Measurements from ENCODE around the gene PIANP. TPM values are rescaled to one million over a fixed set of nuclear protein-coding genes. Genes with fewer than 3 reads are reported as not detected.

PIANP gene
- total RNA-seq, 1 experiment from 2014 or later: not detected

DNA sequence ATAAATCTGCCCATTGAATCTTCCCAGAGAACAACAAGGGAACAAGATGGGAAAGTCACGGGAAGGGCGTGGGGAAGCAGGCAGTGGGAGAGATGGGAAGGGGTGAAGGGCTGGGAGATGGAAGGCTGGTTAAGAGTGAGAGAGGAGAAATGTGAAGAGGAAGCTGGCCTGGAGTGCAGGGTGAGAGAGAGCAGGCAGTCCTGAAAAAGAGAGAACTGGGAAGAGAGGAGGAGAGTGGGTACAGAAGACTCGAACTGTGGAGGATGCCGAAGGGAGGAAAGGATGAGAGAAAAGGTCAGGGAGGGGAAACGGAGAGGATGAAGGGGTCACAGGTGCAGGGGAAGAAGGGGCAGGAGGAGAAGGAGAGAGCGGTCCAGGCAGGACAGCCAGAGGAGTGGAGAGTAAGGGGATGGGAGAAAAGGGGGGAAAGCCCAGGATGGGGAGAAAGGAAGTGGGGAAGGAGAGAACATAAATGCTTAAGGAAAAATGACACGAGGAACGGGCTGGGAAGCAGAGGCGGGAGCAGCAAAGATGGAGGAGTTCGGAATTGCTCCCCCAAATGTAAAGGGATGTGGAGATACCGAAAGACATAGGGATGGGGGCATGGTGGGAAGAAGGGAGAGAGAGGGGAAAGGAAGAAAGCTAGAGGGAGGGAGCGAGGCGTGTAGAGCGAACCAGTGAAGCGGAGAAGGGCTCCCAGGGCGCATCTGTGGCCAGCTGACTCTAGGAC, 1.2 kb downstream of the PIANP start:
- peak overlapping the region; percentile 24 for H3K4me3 Mint-ChIP-seq (ENCODE audit: low read depth, unreplicated experiment)
- no peak for DNase-seq
- H3K9me3 Mint-ChIP-seq (ENCODE audit: low read depth, unreplicated experiment): no peaks in the 10 kb centered on the region
- CTCF ChIA-PET: interaction anchor here (0.7 to 2.6 kb wide), 4 partner anchors 10 to 79 kb away, joined by 3 to 8 read pairs (median 4); partner anchors contain the start of genes COPS7A and ZNF384
- peaks cover 10% of the 10 kb centered on the region for H3K4me1 Mint-ChIP-seq (ENCODE audit: low read depth, unreplicated experiment)
- H3K36me3 Mint-ChIP-seq (ENCODE audit: insufficient read depth, unreplicated experiment): no peaks in the 10 kb centered on the region
- TF ChIP-seq, protein P1, sequence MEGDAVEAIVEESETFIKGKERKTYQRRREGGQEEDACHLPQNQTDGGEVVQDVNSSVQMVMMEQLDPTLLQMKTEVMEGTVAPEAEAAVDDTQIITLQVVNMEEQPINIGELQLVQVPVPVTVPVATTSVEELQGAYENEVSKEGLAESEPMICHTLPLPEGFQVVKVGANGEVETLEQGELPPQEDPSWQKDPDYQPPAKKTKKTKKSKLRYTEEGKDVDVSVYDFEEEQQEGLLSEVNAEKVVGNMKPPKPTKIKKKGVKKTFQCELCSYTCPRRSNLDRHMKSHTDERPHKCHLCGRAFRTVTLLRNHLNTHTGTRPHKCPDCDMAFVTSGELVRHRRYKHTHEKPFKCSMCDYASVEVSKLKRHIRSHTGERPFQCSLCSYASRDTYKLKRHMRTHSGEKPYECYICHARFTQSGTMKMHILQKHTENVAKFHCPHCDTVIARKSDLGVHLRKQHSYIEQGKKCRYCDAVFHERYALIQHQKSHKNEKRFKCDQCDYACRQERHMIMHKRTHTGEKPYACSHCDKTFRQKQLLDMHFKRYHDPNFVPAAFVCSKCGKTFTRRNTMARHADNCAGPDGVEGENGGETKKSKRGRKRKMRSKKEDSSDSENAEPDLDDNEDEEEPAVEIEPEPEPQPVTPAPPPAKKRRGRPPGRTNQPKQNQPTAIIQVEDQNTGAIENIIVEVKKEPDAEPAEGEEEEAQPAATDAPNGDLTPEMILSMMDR (IDR thresholded peaks at IDR 0.05; ENCODE audit: unreplicated experiment): no peak
- peaks cover 100% of the 10 kb centered on the region for H3K27me3 Mint-ChIP-seq (ENCODE audit: unreplicated experiment)
- BruUV-seq (replicated peaks): no TSS peak
- intact Hi-C loops (cut with micrococcal nuclease; ENCODE audit: unreplicated experiment): loop anchor here (5.0 kb wide), 1 partner anchor 82 kb away; no protein-coding TSS in a partner anchor
- H3K27ac Mint-ChIP-seq (ENCODE audit: unreplicated experiment): no peak overlapping the region

DNA sequence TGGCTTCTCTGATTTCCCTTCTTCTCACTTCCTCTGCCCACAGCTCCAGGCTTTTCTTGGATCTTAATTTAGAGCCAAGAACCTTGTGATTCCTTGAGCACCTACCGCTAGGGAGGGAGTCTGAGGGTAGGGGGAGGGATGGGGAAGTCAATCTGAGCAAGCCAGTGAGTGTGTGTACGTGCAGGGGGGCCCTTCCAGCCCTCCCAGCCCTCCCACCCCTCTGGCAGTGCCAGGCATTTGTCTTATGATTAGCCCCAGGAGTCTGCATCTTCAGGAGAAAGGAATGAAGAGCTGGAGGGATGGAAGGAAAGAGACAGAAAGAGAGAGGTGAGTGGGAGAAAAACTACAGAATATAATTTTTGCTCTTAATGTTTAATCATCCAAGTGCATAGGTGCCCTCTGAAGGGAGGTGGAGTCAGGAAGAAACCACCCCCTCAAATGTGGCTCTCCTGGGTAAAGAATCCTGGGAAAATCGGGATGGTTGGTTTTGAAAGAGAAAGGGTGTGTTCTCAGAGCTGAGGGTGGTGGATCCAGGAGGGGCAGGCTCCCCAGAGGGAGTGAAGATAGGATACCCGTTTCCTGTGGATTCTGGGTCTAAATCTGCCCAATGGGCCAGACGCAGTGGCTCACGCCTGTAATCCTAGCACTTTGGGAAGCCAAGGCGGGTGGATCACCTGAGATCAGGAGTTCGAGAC, 2.1 kb downstream of the PIANP start:
- TF ChIP-seq, protein P1 (IDR thresholded peaks at IDR 0.05; ENCODE audit: unreplicated experiment): no peak
- Mint-ChIP-seq H3K4me3 (ENCODE audit: low read depth, unreplicated experiment) (no peak overlapping the region), H3K36me3 (ENCODE audit: insufficient read depth, unreplicated experiment) (no peaks in the 10 kb centered on the region), H3K9me3 (ENCODE audit: low read depth, unreplicated experiment) (no peaks in the 10 kb centered on the region), H3K27ac (ENCODE audit: unreplicated experiment) (no peak overlapping the region), H3K4me1 (ENCODE audit: low read depth, unreplicated experiment) (peaks cover 6% of the 10 kb centered on the region), H3K27me3 (ENCODE audit: unreplicated experiment) (peaks cover 100% of the 10 kb centered on the region)
- BruUV-seq (replicated peaks): no TSS peak
- CTCF ChIA-PET: interaction anchor here (1.1 to 2.6 kb wide), 2 partner anchors 9 to 63 kb away, joined by 5 to 8 read pairs; partner anchors contain the start of genes LPAR5 and ZNF384
- intact Hi-C loops (cut with micrococcal nuclease; ENCODE audit: unreplicated experiment): loop anchor here (5.0 kb wide), 1 partner anchor 81 kb away; no protein-coding TSS in a partner anchor
- no peak for DNase-seq

DNA sequence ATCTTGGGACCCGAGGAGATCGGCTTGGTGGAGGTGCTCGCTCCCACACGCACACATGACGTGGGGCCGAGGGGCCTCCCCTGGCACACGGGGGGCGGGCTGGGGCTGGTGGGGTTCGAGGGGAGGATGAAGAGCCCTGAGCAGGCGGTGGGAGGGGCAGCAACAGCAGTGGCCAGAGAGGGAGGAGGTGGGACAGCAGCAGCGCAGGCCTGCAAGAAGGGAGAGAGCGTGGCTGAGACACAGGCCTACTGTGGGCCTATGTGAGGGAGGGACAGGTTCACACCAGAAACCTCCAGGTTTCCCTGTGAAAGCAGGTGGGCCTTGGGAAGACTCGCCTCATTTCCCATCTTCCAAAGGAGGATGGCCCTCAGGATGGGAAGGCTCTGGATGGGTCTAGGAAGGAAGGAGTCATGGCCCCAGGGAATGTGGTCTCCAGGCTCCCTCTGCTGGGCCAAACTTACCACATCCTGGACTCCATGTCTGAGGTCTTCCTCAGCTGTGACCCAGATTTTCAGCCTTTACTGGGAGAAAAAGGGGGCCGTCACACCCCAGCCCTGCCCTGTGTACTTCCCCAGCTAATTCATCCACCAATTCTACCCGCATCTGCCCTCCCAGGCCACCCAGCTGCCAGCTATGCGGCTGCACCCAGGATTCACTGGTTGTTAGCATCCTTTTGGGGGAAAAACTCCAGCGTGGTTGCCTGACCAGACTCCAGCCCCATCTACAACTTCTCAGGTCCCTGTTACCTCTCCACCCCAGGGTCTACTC, 2.8 kb downstream of the PIANP start:
- peak; percentile 55 for DNase-seq
- Mint-ChIP-seq H3K27me3 (ENCODE audit: unreplicated experiment) (peaks cover 100% of the 10 kb centered on the region), H3K4me1 (ENCODE audit: low read depth, unreplicated experiment) (no peaks in the 10 kb centered on the region), H3K9me3 (ENCODE audit: low read depth, unreplicated experiment) (no peaks in the 10 kb centered on the region), H3K27ac (ENCODE audit: unreplicated experiment) (no peak overlapping the region), H3K4me3 (ENCODE audit: low read depth, unreplicated experiment) (no peak overlapping the region), H3K36me3 (ENCODE audit: insufficient read depth, unreplicated experiment) (no peaks in the 10 kb centered on the region)
- CTCF ChIA-PET: interaction anchor here (1.1 to 2.6 kb wide), 2 partner anchors 8 to 62 kb away, joined by 5 to 8 read pairs; partner anchors contain the start of genes LPAR5 and ZNF384
- BruUV-seq (replicated peaks): no TSS peak
- intact Hi-C loops (cut with micrococcal nuclease; ENCODE audit: unreplicated experiment): loop anchor here (5.0 kb wide), 1 partner anchor 80 kb away; no protein-coding TSS in a partner anchor
- TF ChIP-seq, protein P1 (IDR thresholded peaks at IDR 0.05; ENCODE audit: unreplicated experiment): peak; percentile 74
